Stimulated activated naive B cell treated with anti-CD40 and anti-IgM and Interleukin-4, amounts not matched to agents 10 μg/mL and 1 μg/mL and 100 μg/mL, for 72 hours (primary cell): ENCODE data around the gene GUCA1A.
"Not testable (repeated sequence)": the region's sequence is repeated elsewhere in the genome, so short reads cannot be mapped to it uniquely, and the experiment has no call there.

Experiments used
- ATAC-seq, 2 donors: fragments of 150-1000 bp; cut with Tn5 transposase; replicated peaks; 2 replicates each; pipeline ENCODE4 v1.10.0; 2021; ENCODE audit warnings: moderate library complexity in 1 of 2
- DNase-seq: peaks from one replicate; pipeline ENCODE4 v3.0.0; 2021
- H3K27ac Mint-ChIP-seq: one replicate; pipeline ENCODE4 v1.8.0; 2022; ENCODE audit warnings: mild to moderate bottlenecking, mixed read lengths
- H3K27me3 Mint-ChIP-seq, 2 donors: one replicate each; pipeline ENCODE4 v1.8.0; 2022; ENCODE audit warnings: mixed read lengths in 2 of 2
- H3K36me3 Mint-ChIP-seq, 2 donors: one replicate each; pipeline ENCODE4 v1.8.0; 2022; ENCODE audit warnings: mixed read lengths in 2 of 2, mild to moderate bottlenecking in 1 of 2
- H3K4me1 Mint-ChIP-seq, 2 donors: one replicate each; pipeline ENCODE4 v1.8.0; 2022; ENCODE audit warnings: mixed read lengths in 2 of 2, mild to moderate bottlenecking in 1 of 2
- H3K4me3 Mint-ChIP-seq, 2 donors: one replicate each; pipeline ENCODE4 v1.8.0; 2022; ENCODE audit warnings: mild to moderate bottlenecking in 2 of 2, mixed read lengths in 2 of 2, moderate library complexity in 1 of 2
- H3K9me3 Mint-ChIP-seq, 2 donors: one replicate each; pipeline ENCODE4 v1.8.0; 2022; ENCODE audit warnings: mixed read lengths in 2 of 2, mild to moderate bottlenecking in 1 of 2

The GUCA1A gene

DNA sequence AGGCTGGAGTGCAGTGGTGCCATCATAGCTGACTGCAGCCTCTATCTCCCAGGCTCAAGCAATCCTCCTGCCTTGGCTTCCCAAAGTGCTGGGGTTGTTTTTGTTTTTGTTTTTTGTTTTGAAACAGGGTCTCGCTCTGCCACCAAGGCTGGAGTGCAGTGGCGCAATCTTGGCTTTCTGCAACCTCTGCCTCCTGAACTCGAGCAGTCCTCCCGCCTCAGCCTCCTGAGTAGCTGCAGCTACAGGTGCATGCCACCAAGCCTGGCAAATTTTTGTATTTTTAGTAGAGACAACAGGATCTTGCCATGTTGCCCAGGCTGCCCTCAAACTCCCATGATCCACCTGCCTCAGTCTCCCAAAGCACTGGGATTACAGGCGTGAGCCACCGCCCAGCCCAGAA lies 35.0 kb upstream of the GUCA1A start:
- Mint-ChIP-seq H3K4me3 (no peak overlapping the region), H3K27me3 (peaks cover 14 to 22% of the 10 kb centered on the region in 2 donors), H3K27ac (no peak overlapping the region), H3K4me1 (peaks cover 20 to 32% of the 10 kb centered on the region in 2 donors), H3K9me3 (no peaks in the 10 kb centered on the region), H3K36me3 (peaks cover 0 to 1% of the 10 kb centered on the region in 2 donors)
- DNase-seq (no peak), ATAC-seq (no peak)

GRCh38 chr6:42138630-42139619 lies 34.2 kb upstream of the GUCA1A start:
- no peaks in the 10 kb centered on the region for H3K9me3 Mint-ChIP-seq

GRCh38 chr6:42140032-42140431 lies 33.1 kb upstream of the GUCA1A start:
- DNase-seq (peak; percentile 13), ATAC-seq (peak; percentile 45 to 49)
- Mint-ChIP-seq H3K36me3 (peaks cover 0 to 1% of the 10 kb centered on the region in 2 donors), H3K4me1 (peaks cover 18 to 32% of the 10 kb centered on the region in 2 donors), H3K27ac (no peak overlapping the region), H3K9me3 (no peaks in the 10 kb centered on the region), H3K4me3 (no peak overlapping the region), H3K27me3 (peaks cover 20 to 32% of the 10 kb centered on the region in 2 donors)

More at GRCh38 chr6:42138630-42139619, 34.2 kb upstream of the GUCA1A start:
- no peak overlapping the region for H3K27ac Mint-ChIP-seq
- DNase-seq (no peak), ATAC-seq (no peak)
- H3K4me3 Mint-ChIP-seq: no peak overlapping the region
- H3K4me1 Mint-ChIP-seq: peaks cover 20 to 32% of the 10 kb centered on the region in 2 donors
- H3K27me3 Mint-ChIP-seq: peaks cover 18 to 30% of the 10 kb centered on the region in 2 donors
- H3K36me3 Mint-ChIP-seq: peaks cover 0 to 1% of the 10 kb centered on the region in 2 donors

GRCh38 chr6:42140756-42141602 lies 32.2 kb upstream of the GUCA1A start:
- peaks cover 24 to 32% of the 10 kb centered on the region in 2 donors for H3K27me3 Mint-ChIP-seq

GRCh38 chr6:42141603-42142117 lies 31.5 kb upstream of the GUCA1A start:
- peaks cover 24 to 32% of the 10 kb centered on the region in 2 donors for H3K27me3 Mint-ChIP-seq
- no peak for DNase-seq
- H3K36me3 Mint-ChIP-seq: peaks cover 0 to 1% of the 10 kb centered on the region in 2 donors
- H3K27ac Mint-ChIP-seq: no peak overlapping the region
- H3K9me3 Mint-ChIP-seq: no peaks in the 10 kb centered on the region
- H3K4me1 Mint-ChIP-seq: peaks cover 14 to 25% of the 10 kb centered on the region in 2 donors
- peak overlapping the region in 1 of 2 donors; percentile 81 for H3K4me3 Mint-ChIP-seq
- ATAC-seq: no peak

More at GRCh38 chr6:42140756-42141602, 32.2 kb upstream of the GUCA1A start:
- no peak for DNase-seq
- peaks cover 0 to 1% of the 10 kb centered on the region in 2 donors for H3K36me3 Mint-ChIP-seq
- peaks cover 18 to 32% of the 10 kb centered on the region in 2 donors for H3K4me1 Mint-ChIP-seq
- no peak overlapping the region for H3K27ac Mint-ChIP-seq
- no peak overlapping the region for H3K4me3 Mint-ChIP-seq
- no peaks in the 10 kb centered on the region for H3K9me3 Mint-ChIP-seq
- ATAC-seq: no peak

DNA sequence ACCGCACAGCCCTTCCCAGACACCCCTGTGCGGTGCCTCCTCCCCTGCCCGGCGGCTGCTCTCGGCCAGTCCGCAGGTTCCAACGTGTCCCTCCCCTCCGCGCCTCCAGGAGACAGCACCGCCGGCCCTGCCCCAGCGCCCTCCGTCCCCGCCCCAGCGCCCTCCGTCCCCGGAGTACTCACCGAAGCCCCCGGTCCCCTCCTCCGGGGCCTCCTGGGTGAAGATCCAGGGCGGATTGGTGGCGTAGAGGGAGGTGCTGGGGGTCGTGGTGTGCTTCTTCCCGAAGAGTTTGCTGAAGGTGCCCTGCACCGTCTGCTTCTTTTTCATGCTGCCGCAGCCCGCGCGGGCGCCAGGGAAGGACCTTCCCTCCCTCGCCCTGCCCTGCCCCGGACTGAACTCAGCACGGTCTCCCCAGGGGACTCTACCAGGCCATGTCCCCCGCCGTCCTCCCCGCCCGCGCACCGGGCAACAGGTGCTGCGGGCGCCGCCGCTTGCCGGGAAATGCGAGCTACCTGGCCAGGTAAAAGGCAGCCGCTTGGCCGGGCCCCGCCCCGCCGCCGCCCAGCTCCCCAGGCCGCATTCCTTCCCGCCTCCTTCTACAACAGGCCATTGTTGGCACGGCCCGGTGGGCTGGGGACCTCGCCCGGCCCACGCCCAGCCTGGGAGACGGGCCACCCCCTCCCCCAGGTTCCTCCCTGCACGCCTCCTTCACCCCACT lies 30.9 kb upstream of the GUCA1A start, which contains the start of gene C6orf132:
C6orf132 (minus strand) TSS at position 503 of the 718 bp plus-strand sequence; CDS start at position 327, 176 bp downstream.
- ATAC-seq (peak; percentile 42 to 43), DNase-seq (no peak)
- H3K36me3 Mint-ChIP-seq: no peaks in the 10 kb centered on the region
- H3K4me1 Mint-ChIP-seq: peaks cover 10 to 19% of the 10 kb centered on the region in 2 donors
- no peak within 1 kb of the TSS for H3K27ac Mint-ChIP-seq
- H3K27me3 Mint-ChIP-seq: peaks cover 24 to 32% of the 10 kb centered on the region in 2 donors
- H3K9me3 Mint-ChIP-seq: no peaks in the 10 kb centered on the region
- H3K4me3 Mint-ChIP-seq: peak within 1 kb of the TSS; percentile 75 to 81

- peaks cover 2 to 6% of the 10 kb centered on the region in 2 donors for H3K4me1 Mint-ChIP-seq
Measured at GRCh38 chr6:42147138-42147562, 26.0 kb upstream of the GUCA1A start.

GRCh38 chr6:42148058-42148457 lies 25.1 kb upstream of the GUCA1A start:
- Mint-ChIP-seq H3K27ac (no peak overlapping the region), H3K4me3 (no peak overlapping the region), H3K4me1 (no peaks in the 10 kb centered on the region), H3K9me3 (no peaks in the 10 kb centered on the region), H3K27me3 (peaks cover 17 to 27% of the 10 kb centered on the region in 2 donors), H3K36me3 (no peaks in the 10 kb centered on the region)
- ATAC-seq (no peak), DNase-seq (no peak)

More at GRCh38 chr6:42147138-42147562, 26.0 kb upstream of the GUCA1A start:
- H3K36me3 Mint-ChIP-seq: no peaks in the 10 kb centered on the region
- no peak for DNase-seq
- H3K27me3 Mint-ChIP-seq: peaks cover 22 to 27% of the 10 kb centered on the region in 2 donors
- H3K4me3 Mint-ChIP-seq: no peak overlapping the region
- H3K9me3 Mint-ChIP-seq: no peaks in the 10 kb centered on the region
- no peak for ATAC-seq
- no peak overlapping the region for H3K27ac Mint-ChIP-seq

GRCh38 chr6:42150254-42150653 lies 22.9 kb upstream of the GUCA1A start:
- H3K9me3 Mint-ChIP-seq: no peaks in the 10 kb centered on the region
- H3K4me3 Mint-ChIP-seq: no peak overlapping the region
- no peaks in the 10 kb centered on the region for H3K36me3 Mint-ChIP-seq
- ATAC-seq (no peak), DNase-seq (no peak)
- H3K27me3 Mint-ChIP-seq: peaks cover 19 to 24% of the 10 kb centered on the region in 2 donors
- no peak overlapping the region for H3K27ac Mint-ChIP-seq
- no peaks in the 10 kb centered on the region for H3K4me1 Mint-ChIP-seq

- no peak for DNase-seq
- no peaks in the 10 kb centered on the region for H3K9me3 Mint-ChIP-seq
- H3K27ac Mint-ChIP-seq: no peak overlapping the region
- no peaks in the 10 kb centered on the region for H3K4me1 Mint-ChIP-seq
- H3K4me3 Mint-ChIP-seq: no peak overlapping the region
- ATAC-seq: no peak
- no peaks in the 10 kb centered on the region for H3K36me3 Mint-ChIP-seq
- peaks cover 14 to 24% of the 10 kb centered on the region in 2 donors for H3K27me3 Mint-ChIP-seq
Measured at GRCh38 chr6:42152024-42152423, 21.1 kb upstream of the GUCA1A start.

- H3K36me3 Mint-ChIP-seq, H3K9me3 Mint-ChIP-seq, ATAC-seq, H3K27ac Mint-ChIP-seq, DNase-seq, H3K4me3 Mint-ChIP-seq, H3K4me1 Mint-ChIP-seq: not testable (repeated sequence)
- H3K27me3 Mint-ChIP-seq: peaks cover 14 to 24% of the 10 kb centered on the region in 2 donors
Measured at GRCh38 chr6:42152528-42153213, 20.5 kb upstream of the GUCA1A start.

GRCh38 chr6:42153921-42154320 lies 19.2 kb upstream of the GUCA1A start:
- peaks cover 14 to 19% of the 10 kb centered on the region in 2 donors for H3K27me3 Mint-ChIP-seq

More at GRCh38 chr6:42153921-42154320, 19.2 kb upstream of the GUCA1A start:
- H3K9me3 Mint-ChIP-seq: no peaks in the 10 kb centered on the region
- DNase-seq: no peak
- H3K4me3 Mint-ChIP-seq: no peak overlapping the region
- no peaks in the 10 kb centered on the region for H3K36me3 Mint-ChIP-seq
- no peak overlapping the region for H3K27ac Mint-ChIP-seq
- ATAC-seq: no peak
- no peaks in the 10 kb centered on the region for H3K4me1 Mint-ChIP-seq
